ENCODE results near the gene ERC2. TPM values are rescaled to one million over a fixed set of nuclear protein-coding genes. Genes with fewer than 3 reads are reported as not detected.

ERC2 gene
- total and polyA plus RNA-seq, 5 donors from 2014 or later, result not detected

DNA sequence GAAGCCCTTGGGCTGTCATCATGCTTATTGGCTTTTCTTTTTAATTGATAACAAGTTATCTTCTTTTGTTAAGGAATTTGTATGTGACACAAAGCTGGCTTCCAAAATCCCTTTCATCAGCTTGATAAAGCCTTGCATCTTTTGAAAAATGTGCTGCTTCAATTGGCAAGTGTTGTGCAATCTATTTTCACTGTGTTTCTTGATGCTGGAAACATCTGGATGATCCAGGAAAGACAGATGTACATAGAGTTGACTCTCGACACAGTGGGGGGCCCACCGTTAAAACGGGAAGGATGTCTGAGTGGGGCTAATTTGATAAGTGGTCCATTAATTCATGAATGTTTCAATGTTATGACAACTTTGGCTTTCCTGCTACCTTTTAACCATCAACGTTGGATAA lies 822.8 kb downstream of the ERC2 start:
- no peaks in the 10 kb centered on the region for H3K27me3 Mint-ChIP-seq
- Histone ChIP-seq H3K27me3 (ENCODE audit: control insufficient read depth, insufficient read depth, low read length) (no peaks in the 10 kb centered on the region), H3K4me3 (ENCODE audit: low read depth, low read length) (no peak overlapping the region), H3K36me3 (ENCODE audit: control insufficient read depth, insufficient read depth, low read length) (no peaks in the 10 kb centered on the region), H3K27ac (ENCODE audit: insufficient read depth, low read length, poor library complexity, severe bottlenecking) (no peak overlapping the region), H3K9me3 (ENCODE audit: control insufficient read depth in 2 of 2, low read length in 2 of 2) (no peaks in the 10 kb centered on the region), H3K4me1 (ENCODE audit: control insufficient read depth, insufficient read depth, low read length, poor library complexity, severe bottlenecking) (no peaks in the 10 kb centered on the region)
- no peak overlapping the region for H3K27ac Mint-ChIP-seq
- ATAC-seq (ENCODE audit: low read depth in 2 of 2), result no peak
- H3K36me3 Mint-ChIP-seq, result no peaks in the 10 kb centered on the region
- no peaks in the 10 kb centered on the region for H3K4me1 Mint-ChIP-seq
- H3K9me3 Mint-ChIP-seq, result peaks cover 0 to 9% (median 3%) of the 10 kb centered on the region in 7 donors
- no peak overlapping the region for H3K4me3 Mint-ChIP-seq
- DNase-seq, result no peak

DNA sequence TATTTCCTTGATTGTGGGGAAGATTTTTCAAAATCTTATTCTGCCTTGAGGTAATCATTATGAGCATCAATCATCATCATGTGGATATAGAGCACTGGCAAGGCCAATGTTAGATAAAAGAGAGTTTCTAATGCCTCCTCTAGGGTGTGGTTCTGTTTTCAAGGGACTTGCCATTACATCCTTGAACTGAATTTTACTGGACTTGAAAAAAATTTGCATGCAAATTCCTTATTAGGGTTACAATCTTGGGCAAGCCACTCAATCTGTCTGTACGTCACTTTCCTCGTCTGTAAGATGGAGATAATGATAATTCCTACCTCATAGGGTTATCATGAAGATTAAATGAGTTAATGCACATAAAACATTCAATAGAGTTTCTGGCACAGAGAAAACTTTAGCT lies 825.0 kb downstream of the ERC2 start:
- Mint-ChIP-seq H3K36me3 (no peaks in the 10 kb centered on the region), H3K27me3 (no peaks in the 10 kb centered on the region), H3K4me1 (no peaks in the 10 kb centered on the region), H3K27ac (no peak overlapping the region), H3K9me3 (peaks cover 0 to 9% (median 3%) of the 10 kb centered on the region in 7 donors), H3K4me3 (no peak overlapping the region)
- no peaks in the 10 kb centered on the region for H3K4me1 ChIP-seq (ENCODE audit: control insufficient read depth, insufficient read depth, low read length, poor library complexity, severe bottlenecking)
- H3K27me3 ChIP-seq (ENCODE audit: control insufficient read depth, insufficient read depth, low read length), result no peaks in the 10 kb centered on the region
- H3K27ac ChIP-seq (ENCODE audit: insufficient read depth, low read length, poor library complexity, severe bottlenecking), result no peak overlapping the region
- DNase-seq (no peak), ATAC-seq (ENCODE audit: low read depth in 2 of 2) (no peak)
- no peak overlapping the region for H3K4me3 ChIP-seq (ENCODE audit: low read depth, low read length)
- no peaks in the 10 kb centered on the region for H3K36me3 ChIP-seq (ENCODE audit: control insufficient read depth, insufficient read depth, low read length)
- no peaks in the 10 kb centered on the region for H3K9me3 ChIP-seq (ENCODE audit: control insufficient read depth in 2 of 2, low read length in 2 of 2)

DNA sequence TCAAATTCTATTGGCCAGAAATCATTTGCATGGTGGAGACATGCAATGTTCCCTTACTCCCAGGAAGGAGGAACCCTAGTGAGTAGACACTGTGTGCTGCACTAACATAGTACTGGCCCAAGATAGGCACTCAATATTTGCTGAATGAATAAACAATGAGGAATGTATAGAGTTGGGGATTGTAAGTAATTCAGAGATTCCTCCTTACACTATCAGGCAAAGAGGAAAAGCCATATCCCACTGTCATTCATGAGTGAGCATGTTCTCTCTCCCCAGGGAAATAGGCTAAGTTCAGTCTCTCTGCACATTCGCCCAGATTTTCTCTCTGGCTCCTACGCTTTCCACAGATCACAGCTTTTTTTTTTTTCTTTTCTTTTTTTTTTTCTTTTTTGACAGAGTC lies 826.3 kb downstream of the ERC2 start:
- H3K4me1 Mint-ChIP-seq, result no peaks in the 10 kb centered on the region

DNA sequence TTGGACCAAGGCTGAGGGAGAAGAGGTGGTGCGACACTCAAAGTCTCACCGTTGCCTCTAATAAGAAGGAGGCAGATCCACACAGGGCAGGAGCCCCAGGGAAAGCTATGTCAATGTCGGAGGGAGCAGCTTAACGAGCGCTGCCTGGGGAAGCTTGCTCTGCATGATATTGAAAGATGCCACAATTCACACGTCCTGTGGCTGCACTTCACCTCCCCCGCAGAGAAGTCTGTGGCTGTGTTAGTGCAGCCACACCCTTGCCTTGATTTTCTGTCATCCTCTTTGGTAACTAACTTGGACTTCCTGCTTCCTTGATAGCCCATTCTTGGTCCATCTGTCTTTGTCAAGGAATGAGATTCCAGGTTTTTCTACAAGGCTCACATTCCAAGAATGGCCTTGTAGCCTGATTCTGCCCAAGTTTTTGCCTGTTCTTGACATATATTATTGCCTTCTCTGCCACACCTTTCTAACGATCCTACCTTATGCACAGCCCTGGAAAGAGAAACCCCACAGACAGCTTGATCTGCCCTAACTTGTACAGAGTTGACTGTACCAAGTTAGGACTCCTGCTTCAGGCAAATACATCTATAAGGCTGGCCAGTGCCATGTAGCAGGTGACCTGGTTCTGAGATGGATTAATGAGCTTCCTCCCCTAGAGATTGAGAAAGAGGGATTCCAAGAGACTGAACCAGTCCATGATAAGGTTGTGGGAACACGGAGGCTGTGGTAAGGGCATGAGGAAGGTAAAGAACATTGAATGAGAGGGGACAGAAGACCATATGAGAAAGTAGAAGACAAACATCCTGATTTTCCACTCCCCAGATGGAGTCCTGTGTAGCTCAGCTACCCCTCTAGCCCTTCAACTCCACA lies 828.1 kb downstream of the ERC2 start:
- Mint-ChIP-seq H3K4me3 (no peak overlapping the region), H3K27me3 (no peaks in the 10 kb centered on the region), H3K9me3 (peaks cover 0 to 9% (median 3%) of the 10 kb centered on the region in 7 donors), H3K36me3 (no peaks in the 10 kb centered on the region), H3K4me1 (no peaks in the 10 kb centered on the region), H3K27ac (no peak overlapping the region)
- Histone ChIP-seq H3K27me3 (ENCODE audit: control insufficient read depth, insufficient read depth, low read length) (no peaks in the 10 kb centered on the region), H3K4me1 (ENCODE audit: control insufficient read depth, insufficient read depth, low read length, poor library complexity, severe bottlenecking) (no peaks in the 10 kb centered on the region), H3K27ac (ENCODE audit: insufficient read depth, low read length, poor library complexity, severe bottlenecking) (no peak overlapping the region), H3K9me3 (ENCODE audit: control insufficient read depth in 2 of 2, low read length in 2 of 2) (no peaks in the 10 kb centered on the region), H3K36me3 (ENCODE audit: control insufficient read depth, insufficient read depth, low read length) (no peaks in the 10 kb centered on the region), H3K4me3 (ENCODE audit: low read depth, low read length) (no peak overlapping the region)
- DNase-seq (no peak), ATAC-seq (ENCODE audit: low read depth in 2 of 2) (no peak)

More for the DNA sequence above, 826.3 kb downstream of the ERC2 start:
- Mint-ChIP-seq H3K27me3 (no peaks in the 10 kb centered on the region), H3K27ac (no peak overlapping the region), H3K36me3 (no peaks in the 10 kb centered on the region), H3K4me3 (no peak overlapping the region), H3K9me3 (peaks cover 0 to 9% (median 3%) of the 10 kb centered on the region in 7 donors)
- Histone ChIP-seq H3K27me3 (ENCODE audit: control insufficient read depth, insufficient read depth, low read length) (no peaks in the 10 kb centered on the region), H3K4me3 (ENCODE audit: low read depth, low read length) (no peak overlapping the region), H3K27ac (ENCODE audit: insufficient read depth, low read length, poor library complexity, severe bottlenecking) (no peak overlapping the region), H3K36me3 (ENCODE audit: control insufficient read depth, insufficient read depth, low read length) (no peaks in the 10 kb centered on the region), H3K9me3 (ENCODE audit: control insufficient read depth in 2 of 2, low read length in 2 of 2) (no peaks in the 10 kb centered on the region), H3K4me1 (ENCODE audit: control insufficient read depth, insufficient read depth, low read length, poor library complexity, severe bottlenecking) (no peaks in the 10 kb centered on the region)
- DNase-seq (no peak), ATAC-seq (ENCODE audit: low read depth in 2 of 2) (no peak)

DNA sequence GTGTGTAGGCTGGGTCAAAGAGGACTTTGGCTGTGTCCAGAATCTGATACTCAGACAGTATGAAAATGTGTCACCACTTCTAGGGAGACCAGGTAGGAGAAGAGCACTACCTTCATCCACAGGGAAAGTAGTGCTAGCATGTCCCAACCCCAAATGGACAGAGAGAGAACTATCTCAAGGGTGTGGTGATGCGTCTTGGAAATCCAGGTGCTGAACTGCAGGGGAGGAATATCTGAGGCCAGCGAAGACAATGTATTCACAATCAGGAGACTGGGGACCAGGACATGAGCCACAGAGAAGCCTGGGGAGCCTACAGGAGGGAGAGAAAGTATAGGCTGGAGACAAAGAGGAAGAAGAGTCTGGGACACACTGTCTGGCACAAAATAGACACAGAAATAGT lies 829.1 kb downstream of the ERC2 start:
- no peak overlapping the region for H3K27ac Mint-ChIP-seq
- H3K27ac ChIP-seq (ENCODE audit: insufficient read depth, low read length, poor library complexity, severe bottlenecking), result no peak overlapping the region

DNA sequence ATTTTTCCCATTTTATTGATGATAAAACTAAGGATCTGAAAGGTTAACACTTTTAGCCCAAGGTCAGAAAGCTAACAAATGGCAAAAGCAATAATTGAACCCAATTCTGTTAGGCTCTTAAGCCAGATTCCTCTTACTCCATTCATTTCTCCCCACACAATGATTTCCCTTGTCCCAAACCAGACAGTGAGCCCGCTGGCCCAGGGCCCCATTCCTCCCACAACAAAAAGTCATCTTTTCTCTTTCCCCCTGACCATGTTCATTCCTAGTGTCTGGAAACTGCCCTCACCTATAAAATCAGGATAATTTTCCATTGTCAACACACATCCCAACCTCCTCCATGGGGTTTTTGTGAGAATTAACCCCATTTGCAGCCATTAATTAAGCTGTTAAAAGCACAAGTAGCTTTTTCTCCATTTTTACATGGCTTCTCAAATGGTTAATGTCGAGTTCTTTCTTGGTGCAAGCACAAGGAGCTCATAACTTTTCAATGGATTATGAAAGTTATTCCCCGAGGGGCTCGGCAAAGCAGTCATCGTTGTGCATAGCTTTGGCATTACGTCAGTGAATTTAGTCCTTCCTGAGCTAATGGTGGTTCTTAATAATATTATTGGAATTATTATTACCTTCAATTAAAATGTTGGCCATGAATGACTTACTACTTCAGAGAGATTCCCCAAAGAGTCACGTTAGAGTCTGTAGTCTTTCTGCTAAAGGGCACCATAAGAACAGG lies 830.2 kb downstream of the ERC2 start:
- ATAC-seq (ENCODE audit: low read depth in 2 of 2) (no peak), DNase-seq (no peak)
- Mint-ChIP-seq H3K4me3 (no peak overlapping the region), H3K27me3 (no peaks in the 10 kb centered on the region), H3K36me3 (no peaks in the 10 kb centered on the region), H3K4me1 (no peaks in the 10 kb centered on the region), H3K9me3 (peaks cover 0 to 9% (median 1%) of the 10 kb centered on the region in 7 donors), H3K27ac (no peak overlapping the region)
- Histone ChIP-seq H3K36me3 (ENCODE audit: control insufficient read depth, insufficient read depth, low read length) (no peaks in the 10 kb centered on the region), H3K27me3 (ENCODE audit: control insufficient read depth, insufficient read depth, low read length) (no peaks in the 10 kb centered on the region), H3K27ac (ENCODE audit: insufficient read depth, low read length, poor library complexity, severe bottlenecking) (no peak overlapping the region), H3K4me1 (ENCODE audit: control insufficient read depth, insufficient read depth, low read length, poor library complexity, severe bottlenecking) (no peaks in the 10 kb centered on the region), H3K4me3 (ENCODE audit: low read depth, low read length) (no peak overlapping the region), H3K9me3 (ENCODE audit: control insufficient read depth in 2 of 2, low read length in 2 of 2) (no peaks in the 10 kb centered on the region)

More for the DNA sequence above, 829.1 kb downstream of the ERC2 start:
- Histone ChIP-seq H3K4me1 (ENCODE audit: control insufficient read depth, insufficient read depth, low read length, poor library complexity, severe bottlenecking) (no peaks in the 10 kb centered on the region), H3K27me3 (ENCODE audit: control insufficient read depth, insufficient read depth, low read length) (no peaks in the 10 kb centered on the region), H3K36me3 (ENCODE audit: control insufficient read depth, insufficient read depth, low read length) (no peaks in the 10 kb centered on the region), H3K9me3 (ENCODE audit: control insufficient read depth in 2 of 2, low read length in 2 of 2) (no peaks in the 10 kb centered on the region), H3K4me3 (ENCODE audit: low read depth, low read length) (no peak overlapping the region)
- DNase-seq, result no peak
- no peak for ATAC-seq (ENCODE audit: low read depth in 2 of 2)
- Mint-ChIP-seq H3K27me3 (no peaks in the 10 kb centered on the region), H3K9me3 (peaks cover 0 to 9% (median 3%) of the 10 kb centered on the region in 7 donors), H3K4me3 (no peak overlapping the region), H3K36me3 (no peaks in the 10 kb centered on the region), H3K4me1 (no peaks in the 10 kb centered on the region)

DNA sequence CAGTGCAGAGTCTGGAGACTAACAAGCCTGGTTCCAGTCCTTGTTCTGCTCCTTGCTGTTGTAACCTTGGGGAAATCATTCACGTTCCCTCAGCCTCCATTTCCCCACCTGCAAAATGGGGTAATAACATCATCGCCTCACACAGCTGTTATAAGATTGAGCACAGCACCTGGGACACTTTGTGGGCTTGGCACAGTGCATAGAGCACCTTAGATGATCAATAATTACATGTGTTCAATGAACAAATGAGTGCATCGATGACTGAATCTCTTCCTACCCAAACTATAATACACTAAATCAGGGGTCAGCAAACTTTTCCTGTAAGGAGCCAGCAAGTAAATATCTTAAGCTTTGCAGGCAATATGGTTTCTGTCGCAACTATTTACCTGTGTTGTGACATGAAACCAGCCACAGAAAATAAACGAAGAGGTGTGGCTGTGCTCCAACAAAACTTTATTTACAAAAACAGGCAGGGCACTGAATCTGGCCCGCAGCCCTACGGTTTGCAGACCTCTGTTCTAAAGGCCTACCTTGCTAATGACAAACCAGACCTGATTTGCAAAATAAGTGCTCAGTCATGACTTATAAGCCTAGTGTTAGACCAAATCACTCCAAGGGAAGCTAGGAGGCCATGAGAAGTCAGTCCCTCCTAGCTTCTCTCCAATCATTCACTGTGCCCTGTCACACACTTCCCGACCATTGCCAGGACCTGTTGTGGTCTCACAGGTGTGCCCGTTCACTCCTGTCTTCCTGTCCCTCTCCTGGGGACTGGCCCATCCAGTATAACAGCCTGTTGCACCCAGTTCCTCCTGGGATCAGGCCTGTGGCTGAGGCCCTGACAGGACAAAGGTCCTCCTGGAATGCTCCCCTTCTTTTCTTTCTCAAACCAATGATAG lies 831.7 kb downstream of the ERC2 start:
- DNase-seq (no peak), ATAC-seq (ENCODE audit: low read depth in 2 of 2) (no peak)
- Histone ChIP-seq H3K9me3 (ENCODE audit: control insufficient read depth in 2 of 2, low read length in 2 of 2) (no peaks in the 10 kb centered on the region), H3K4me1 (ENCODE audit: control insufficient read depth, insufficient read depth, low read length, poor library complexity, severe bottlenecking) (no peaks in the 10 kb centered on the region), H3K4me3 (ENCODE audit: low read depth, low read length) (no peak overlapping the region), H3K27ac (ENCODE audit: insufficient read depth, low read length, poor library complexity, severe bottlenecking) (no peak overlapping the region), H3K36me3 (ENCODE audit: control insufficient read depth, insufficient read depth, low read length) (no peaks in the 10 kb centered on the region), H3K27me3 (ENCODE audit: control insufficient read depth, insufficient read depth, low read length) (no peaks in the 10 kb centered on the region)
- Mint-ChIP-seq H3K36me3 (no peaks in the 10 kb centered on the region), H3K9me3 (peaks cover 0 to 7% (median 0%) of the 10 kb centered on the region in 7 donors), H3K27ac (no peak overlapping the region), H3K27me3 (no peaks in the 10 kb centered on the region), H3K4me1 (no peaks in the 10 kb centered on the region), H3K4me3 (no peak overlapping the region)

Measured in CD4-positive, CD25-positive, alpha-beta regulatory T cell (primary cell).